Measurements from ENCODE around the gene NADSYN1. TPM values are rescaled to one million over a fixed set of nuclear protein-coding genes. Genes with fewer than 3 reads are reported as not detected.

NADSYN1 gene
- total RNA-seq, 2 experiments from 2014 or later, result 70.9 to 122 TPM

DNA sequence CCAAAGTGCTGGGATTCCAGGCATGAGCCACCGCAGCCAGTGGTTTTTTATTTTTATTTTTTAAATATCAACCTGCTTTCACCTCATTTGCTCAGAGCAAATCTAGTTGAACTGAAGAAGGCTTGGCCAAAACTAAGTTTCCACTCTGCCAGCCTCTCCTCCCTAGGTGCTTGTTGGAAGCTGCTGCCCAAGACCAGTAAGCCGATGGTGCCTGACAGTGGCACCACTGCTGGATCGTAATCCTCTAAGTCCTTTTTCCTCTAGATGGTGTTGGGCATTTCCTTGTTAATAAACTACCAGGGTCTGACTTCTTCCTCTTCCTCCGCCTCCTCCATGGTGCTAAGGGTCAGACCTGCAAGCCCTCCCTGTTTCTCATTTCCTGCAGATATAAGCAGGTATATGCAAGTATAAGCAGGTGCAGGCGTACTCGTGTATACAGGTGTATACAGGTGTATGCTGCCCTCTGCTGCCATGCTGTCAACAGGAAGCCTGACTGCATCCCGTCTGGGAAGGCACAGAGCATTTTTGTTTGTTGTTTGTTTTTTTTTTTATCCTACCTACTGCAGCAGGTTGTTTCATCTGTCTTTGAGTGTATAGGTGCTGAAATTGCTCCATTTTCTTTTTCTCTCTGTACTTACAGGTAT lies 1.6 kb downstream of the NADSYN1 start:
- Histone ChIP-seq H4K20me1 (ENCODE audit: insufficient read depth, low read length) (no peaks in the 10 kb centered on the region), H3K27ac (ENCODE audit: low read depth, low read length, poor library complexity, severe bottlenecking) (no peak overlapping the region), H3K9me3 (ENCODE audit: low read length) (no peaks in the 10 kb centered on the region), H3K9me2 (ENCODE audit: insufficient read depth, low read length) (no peaks in the 10 kb centered on the region), H3K4me1 (ENCODE audit: insufficient read depth, low read length, poor library complexity, severe bottlenecking) (peaks cover 43% of the 10 kb centered on the region), H2AFZ (ENCODE audit: low read length) (no peak overlapping the region), H3K4me3 (ENCODE audit: low read depth, low read length, poor library complexity, severe bottlenecking) (peak overlapping the region; percentile 82), H3K4me2 (ENCODE audit: low read length) (peak overlapping the region; percentile 80), H3K79me2 (ENCODE audit: insufficient read depth, low read depth, low read length) (peaks cover 27% of the 10 kb centered on the region; the same call in 1 of the 2 replicates), H3K36me3 (ENCODE audit: insufficient read depth, low read length) (peaks cover 48% of the 10 kb centered on the region)
- no TSS peak for BruUV-seq (replicated peaks)
- intact Hi-C loops (cut with micrococcal nuclease; ENCODE audit: unreplicated experiment), result no loop called here
- TF ChIP-seq EZH2phosphoT487 (IDR thresholded peaks at IDR 0.05; ENCODE audit: borderline replicate concordance, low read depth, low read length) (no peak), CTCF (conservative IDR thresholded peaks at IDR 0.05; ENCODE audit: low read length) (peak; percentile 69)
- ChIA-PET POLR2A (interaction anchor here (0.6 kb wide), 1 partner anchor 35 kb away, joined by 3 read pairs; no protein-coding TSS in a partner anchor), CTCF (ENCODE audit: unreplicated experiment) (interaction anchor here (0.6 kb wide), 1 partner anchor 655 kb away, joined by 4 read pairs; no protein-coding TSS in a partner anchor)
- peak; percentile 44 for DNase-seq (ENCODE audit: low spot score)

- Histone ChIP-seq H3K79me2 (ENCODE audit: insufficient read depth, low read depth, low read length) (peaks cover 9% of the 10 kb centered on the region; the same call in 1 of the 2 replicates), H3K36me3 (ENCODE audit: insufficient read depth, low read length) (peaks cover 63% of the 10 kb centered on the region), H3K9me2 (ENCODE audit: insufficient read depth, low read length) (no peaks in the 10 kb centered on the region), H3K9me3 (ENCODE audit: low read length) (no peaks in the 10 kb centered on the region), H3K4me3 (ENCODE audit: low read depth, low read length, poor library complexity, severe bottlenecking) (no peak overlapping the region), H2AFZ (ENCODE audit: low read length) (no peak overlapping the region), H3K27ac (ENCODE audit: low read depth, low read length, poor library complexity, severe bottlenecking) (no peak overlapping the region), H4K20me1 (ENCODE audit: insufficient read depth, low read length) (no peaks in the 10 kb centered on the region), H3K4me1 (ENCODE audit: insufficient read depth, low read length, poor library complexity, severe bottlenecking) (peaks cover 26% of the 10 kb centered on the region), H3K4me2 (ENCODE audit: low read length) (no peak overlapping the region)
- ChIA-PET CTCF (ENCODE audit: unreplicated experiment) (no interaction called here), POLR2A (no interaction called here)
- no peak for DNase-seq (ENCODE audit: low spot score)
- intact Hi-C loops (cut with micrococcal nuclease; ENCODE audit: unreplicated experiment), result no loop called here
- no peak for TF ChIP-seq EZH2phosphoT487 (IDR thresholded peaks at IDR 0.05; ENCODE audit: borderline replicate concordance, low read depth, low read length)
- no peak for TF ChIP-seq CTCF (conservative IDR thresholded peaks at IDR 0.05; ENCODE audit: low read length)
- BruUV-seq (replicated peaks), result no TSS peak
Measured at GRCh38 chr11:71456294-71456693, 3.3 kb downstream of the NADSYN1 start.

DNA sequence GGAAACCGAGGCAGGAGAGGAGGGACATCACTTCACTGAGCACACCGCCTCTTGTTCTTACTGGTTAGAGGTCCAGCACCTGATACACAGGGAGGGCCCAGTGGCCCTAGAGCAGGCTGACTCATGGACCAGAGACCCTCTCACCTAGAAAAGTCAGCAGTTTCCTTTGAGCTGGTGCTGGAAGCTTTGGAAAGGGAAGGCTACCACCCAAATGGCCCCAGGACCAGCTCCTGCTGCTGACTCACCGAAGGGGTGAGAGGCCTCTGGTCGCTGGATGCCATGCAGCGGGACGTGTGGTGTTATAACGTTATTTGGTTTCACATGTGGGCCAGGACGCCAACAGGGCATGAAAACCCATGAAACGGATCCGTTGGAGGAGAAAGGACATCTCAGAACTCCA lies 3.8 kb downstream of the NADSYN1 start:
- H3K79me2 ChIP-seq (ENCODE audit: insufficient read depth, low read depth, low read length), result peaks cover 9% of the 10 kb centered on the region; the same call in 1 of the 2 replicates
- no peaks in the 10 kb centered on the region for H3K9me2 ChIP-seq (ENCODE audit: insufficient read depth, low read length)
- no peak overlapping the region for H2AFZ ChIP-seq (ENCODE audit: low read length)
- no peaks in the 10 kb centered on the region for H4K20me1 ChIP-seq (ENCODE audit: insufficient read depth, low read length)
- no TSS peak for BruUV-seq (replicated peaks)
- H3K36me3 ChIP-seq (ENCODE audit: insufficient read depth, low read length), result peaks cover 66% of the 10 kb centered on the region
- H3K4me2 ChIP-seq (ENCODE audit: low read length), result no peak overlapping the region
- POLR2A ChIA-PET, result no interaction called here
- TF ChIP-seq EZH2phosphoT487 (IDR thresholded peaks at IDR 0.05; ENCODE audit: borderline replicate concordance, low read depth, low read length) (no peak), CTCF (conservative IDR thresholded peaks at IDR 0.05; ENCODE audit: low read length) (no peak)
- H3K4me3 ChIP-seq (ENCODE audit: low read depth, low read length, poor library complexity, severe bottlenecking), result no peak overlapping the region
- CTCF ChIA-PET (ENCODE audit: unreplicated experiment), result no interaction called here
- DNase-seq (ENCODE audit: low spot score), result no peak
- H3K27ac ChIP-seq (ENCODE audit: low read depth, low read length, poor library complexity, severe bottlenecking), result no peak overlapping the region
- peaks cover 21% of the 10 kb centered on the region for H3K4me1 ChIP-seq (ENCODE audit: insufficient read depth, low read length, poor library complexity, severe bottlenecking)
- H3K9me3 ChIP-seq (ENCODE audit: low read length), result no peaks in the 10 kb centered on the region
- intact Hi-C loops (cut with micrococcal nuclease; ENCODE audit: unreplicated experiment), result no loop called here
